Measurements from ENCODE around the gene DNPH1. TPM values are rescaled to one million over a fixed set of nuclear protein-coding genes. Genes with fewer than 3 reads are reported as not detected.

The DNPH1 gene
- total and polyA plus RNA-seq, 9 donors, result 13.6 to 120 (median 44.7) TPM

GRCh38 chr6:43221046-43221972 lies 8.0 kb downstream of the DNPH1 start:
- Histone ChIP-seq H3K36me3 (no peaks in the 10 kb centered on the region), H3K4me3 (no peak overlapping the region), H3K27ac (no peak overlapping the region), H3K9me3 (no peaks in the 10 kb centered on the region), H3K4me1 (ENCODE audit: insufficient read depth) (no peaks in the 10 kb centered on the region), H3K27me3 (no peaks in the 10 kb centered on the region)
- no peak for DNase-seq
- intact Hi-C loops (cut with DNase I), result loop anchor here in 1 of 4 donors (10.0 kb wide), 1 partner anchor 283 kb away; no protein-coding TSS in a partner anchor
- TF ChIP-seq EP300 (IDR thresholded peaks at IDR 0.05) (no peak), CTCF (IDR thresholded peaks at IDR 0.05) (no peak), POLR2A (IDR thresholded peaks at IDR 0.05) (no peak)
- WGBS, 3 donors, result 71 to 78% (median 72%) methylated on average over 20 of the region's 20 CpGs

DNA sequence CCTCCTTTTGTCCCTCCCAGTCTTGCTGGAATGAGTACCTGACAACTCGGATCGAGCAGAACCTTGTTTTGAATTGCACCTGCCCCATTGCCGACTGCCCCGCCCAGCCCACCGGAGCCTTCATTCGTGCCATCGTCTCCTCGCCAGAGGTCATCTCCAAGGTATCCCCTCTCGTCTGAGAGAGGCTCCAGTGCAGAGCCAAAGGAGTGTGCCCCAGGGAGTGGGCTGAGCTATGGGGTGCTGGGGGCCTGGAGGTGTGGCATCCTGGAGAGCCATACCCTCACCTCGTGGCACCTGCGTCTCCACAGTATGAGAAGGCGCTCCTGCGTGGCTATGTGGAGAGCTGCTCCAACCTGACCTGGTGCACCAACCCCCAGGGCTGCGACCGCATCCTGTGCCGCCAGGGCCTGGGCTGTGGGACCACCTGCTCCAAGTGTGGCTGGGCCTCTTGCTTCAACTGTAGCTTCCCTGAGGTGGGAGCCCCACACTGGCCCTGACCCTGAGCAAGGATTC lies 8.8 kb downstream of the DNPH1 start:
- intact Hi-C loops (cut with DNase I), result loop anchor here in 1 of 4 donors (10.0 kb wide), 1 partner anchor 284 kb away; no protein-coding TSS in a partner anchor
- 83 to 86% (median 86%) methylated on average over 16 of the region's 16 CpGs for WGBS, 3 donors
- no peaks in the 10 kb centered on the region for H3K9me3 ChIP-seq
- H3K27ac ChIP-seq, result no peak overlapping the region
- H3K4me3 ChIP-seq, result no peak overlapping the region
- no peaks in the 10 kb centered on the region for H3K27me3 ChIP-seq
- H3K36me3 ChIP-seq, result no peaks in the 10 kb centered on the region
- TF ChIP-seq POLR2A (IDR thresholded peaks at IDR 0.05), result no peak
- no peak for TF ChIP-seq CTCF (IDR thresholded peaks at IDR 0.05)
- no peak for TF ChIP-seq EP300 (IDR thresholded peaks at IDR 0.05)
- H3K4me1 ChIP-seq (ENCODE audit: insufficient read depth), result no peaks in the 10 kb centered on the region
- DNase-seq, result no peak

DNA sequence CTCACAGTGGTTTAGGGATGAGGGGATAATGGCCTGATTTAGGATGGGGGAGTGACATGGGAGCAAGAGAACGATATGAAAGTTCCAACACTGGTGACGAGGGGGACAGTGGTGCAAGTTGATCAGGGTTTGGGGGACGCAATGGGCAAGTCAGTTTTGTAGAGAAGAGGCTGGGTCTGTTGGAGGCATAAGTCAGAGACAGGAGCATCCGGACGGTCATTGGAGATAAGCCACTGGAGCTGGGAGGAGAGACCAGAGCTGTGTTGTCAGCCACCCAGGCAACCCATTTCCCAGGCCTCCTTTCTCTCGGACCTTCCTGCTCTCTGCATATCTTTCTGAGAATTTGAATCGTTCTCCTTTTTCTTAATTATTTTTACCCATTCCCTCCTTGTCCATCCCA lies 9.5 kb downstream of the DNPH1 start:
- intact Hi-C loops (cut with DNase I), result loop anchor here in 1 of 4 donors (10.0 kb wide), 1 partner anchor 285 kb away; no protein-coding TSS in a partner anchor
- no peaks in the 10 kb centered on the region for H3K9me3 ChIP-seq
- 84 to 89% (median 85%) methylated on average over 7 of the region's 7 CpGs for WGBS, 3 donors
- no peak for DNase-seq
- H3K36me3 ChIP-seq, result no peaks in the 10 kb centered on the region
- no peaks in the 10 kb centered on the region for H3K4me1 ChIP-seq (ENCODE audit: insufficient read depth)
- no peak overlapping the region for H3K27ac ChIP-seq
- no peaks in the 10 kb centered on the region for H3K27me3 ChIP-seq
- no peak overlapping the region for H3K4me3 ChIP-seq
- TF ChIP-seq POLR2A (IDR thresholded peaks at IDR 0.05), result no peak
- TF ChIP-seq EP300 (IDR thresholded peaks at IDR 0.05), result no peak
- TF ChIP-seq CTCF (IDR thresholded peaks at IDR 0.05), result no peak

GRCh38 chr6:43219119-43219518 lies 10.2 kb downstream of the DNPH1 start:
- no peak for TF ChIP-seq POLR2A (IDR thresholded peaks at IDR 0.05)
- TF ChIP-seq EP300 (IDR thresholded peaks at IDR 0.05), result no peak
- TF ChIP-seq CTCF (IDR thresholded peaks at IDR 0.05), result no peak
- intact Hi-C loops (cut with DNase I), result no loop called here
- no peak overlapping the region for H3K27ac ChIP-seq
- H3K4me1 ChIP-seq (ENCODE audit: insufficient read depth), result no peaks in the 10 kb centered on the region
- no peaks in the 10 kb centered on the region for H3K27me3 ChIP-seq
- WGBS, 3 donors, result 91 to 100% (median 97%) methylated on average over 3 of the region's 3 CpGs
- DNase-seq, result no peak
- no peak overlapping the region for H3K4me3 ChIP-seq
- H3K9me3 ChIP-seq, result no peaks in the 10 kb centered on the region
- no peaks in the 10 kb centered on the region for H3K36me3 ChIP-seq

Measured in ovary (tissue), 9 donors.